ENCODE measurements around the gene PPP6C.
"Not testable (repeated sequence)": the region's sequence is repeated elsewhere in the genome, so short reads cannot be mapped to it uniquely, and the experiment has no call there.

PPP6C gene

DNA sequence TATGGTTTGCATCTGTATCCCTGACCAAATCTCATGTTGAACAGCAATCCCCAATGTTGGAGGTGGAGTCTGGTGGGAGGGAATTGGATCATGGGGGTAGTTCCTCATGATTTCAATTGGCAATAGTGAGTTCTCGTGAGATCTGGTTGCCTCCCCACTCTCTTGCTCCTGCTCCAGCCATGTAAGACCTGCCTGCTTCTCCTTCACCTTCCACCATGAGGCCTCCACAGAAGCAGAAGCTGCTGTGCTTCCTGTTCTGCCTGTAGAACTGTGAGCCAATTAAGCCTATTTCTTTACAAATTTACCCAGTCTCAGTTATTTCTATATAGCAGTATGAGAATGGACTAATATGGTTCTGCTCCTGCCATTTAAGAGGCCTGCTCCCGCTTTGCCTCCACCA is 79.1 kb downstream of the PPP6C start:
- H3K9ac ChIP-seq (ENCODE audit: low read length) = no peak overlapping the region
- peaks cover 8% of the 10 kb centered on the region; the same call in 1 of the 2 replicates for H3K79me2 ChIP-seq (ENCODE audit: insufficient read depth, low read length)
- peaks cover 33% of the 10 kb centered on the region for H3K36me3 ChIP-seq (ENCODE audit: insufficient read depth, low read length)
- no peaks in the 10 kb centered on the region for H3K9me2 ChIP-seq (ENCODE audit: low read depth, low read length)
- H3F3A ChIP-seq (ENCODE audit: insufficient read depth, low read length) = no peaks in the 10 kb centered on the region
- no peak overlapping the region for H3K27ac ChIP-seq (ENCODE audit: low read depth, low read length, poor library complexity, severe bottlenecking)
- H3K27me3 ChIP-seq (ENCODE audit: insufficient read depth, low read length) = no peaks in the 10 kb centered on the region
- peaks cover 15% of the 10 kb centered on the region for H3K9me3 ChIP-seq (ENCODE audit: low read length)
- no peak overlapping the region for H3K4me3 ChIP-seq (ENCODE audit: low read depth, low read length, poor library complexity, severe bottlenecking)
- TF ChIP-seq, protein P1, sequence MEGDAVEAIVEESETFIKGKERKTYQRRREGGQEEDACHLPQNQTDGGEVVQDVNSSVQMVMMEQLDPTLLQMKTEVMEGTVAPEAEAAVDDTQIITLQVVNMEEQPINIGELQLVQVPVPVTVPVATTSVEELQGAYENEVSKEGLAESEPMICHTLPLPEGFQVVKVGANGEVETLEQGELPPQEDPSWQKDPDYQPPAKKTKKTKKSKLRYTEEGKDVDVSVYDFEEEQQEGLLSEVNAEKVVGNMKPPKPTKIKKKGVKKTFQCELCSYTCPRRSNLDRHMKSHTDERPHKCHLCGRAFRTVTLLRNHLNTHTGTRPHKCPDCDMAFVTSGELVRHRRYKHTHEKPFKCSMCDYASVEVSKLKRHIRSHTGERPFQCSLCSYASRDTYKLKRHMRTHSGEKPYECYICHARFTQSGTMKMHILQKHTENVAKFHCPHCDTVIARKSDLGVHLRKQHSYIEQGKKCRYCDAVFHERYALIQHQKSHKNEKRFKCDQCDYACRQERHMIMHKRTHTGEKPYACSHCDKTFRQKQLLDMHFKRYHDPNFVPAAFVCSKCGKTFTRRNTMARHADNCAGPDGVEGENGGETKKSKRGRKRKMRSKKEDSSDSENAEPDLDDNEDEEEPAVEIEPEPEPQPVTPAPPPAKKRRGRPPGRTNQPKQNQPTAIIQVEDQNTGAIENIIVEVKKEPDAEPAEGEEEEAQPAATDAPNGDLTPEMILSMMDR (IDR thresholded peaks at IDR 0.05; ENCODE audit: low read length) = no peak
- no peak for TF ChIP-seq EZH2 (IDR thresholded peaks at IDR 0.05; ENCODE audit: borderline replicate concordance, low read length)
- no peak overlapping the region for H2AFZ ChIP-seq (ENCODE audit: low read length)
- H3K4me2 ChIP-seq (ENCODE audit: low read length) = no peak overlapping the region
- no peaks in the 10 kb centered on the region for H3K4me1 ChIP-seq (ENCODE audit: insufficient read depth, low read length, severe bottlenecking)
- H4K20me1 ChIP-seq (ENCODE audit: insufficient read depth, low read length) = no peaks in the 10 kb centered on the region

DNA sequence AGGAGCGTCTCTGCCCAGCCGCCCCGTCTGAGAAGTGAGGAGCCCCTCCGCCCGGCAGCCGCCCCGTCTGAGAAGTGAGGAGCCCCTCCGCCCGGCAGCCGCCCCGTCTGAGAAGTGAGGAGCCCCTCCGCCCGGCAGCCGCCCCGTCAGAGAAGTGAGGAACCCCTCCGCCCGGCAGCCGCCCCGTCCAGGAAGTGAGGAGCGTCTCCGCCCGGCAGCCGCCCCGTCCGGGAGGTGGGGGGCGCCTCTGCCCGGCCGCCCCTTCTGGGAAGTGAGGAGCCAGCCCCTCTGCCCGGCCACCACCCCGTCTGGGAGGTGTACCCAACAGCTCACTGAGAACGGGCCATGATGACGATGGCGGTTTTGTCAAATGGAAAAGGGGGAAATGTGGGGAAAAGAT is 81.1 kb downstream of the PPP6C start:
- H3K4me3 ChIP-seq (ENCODE audit: low read depth, low read length, poor library complexity, severe bottlenecking); H2AFZ ChIP-seq (ENCODE audit: low read length); H3K9me2 ChIP-seq (ENCODE audit: low read depth, low read length); H3K79me2 ChIP-seq (ENCODE audit: insufficient read depth, low read length); H3K27ac ChIP-seq (ENCODE audit: low read depth, low read length, poor library complexity, severe bottlenecking); H4K20me1 ChIP-seq (ENCODE audit: insufficient read depth, low read length); H3K27me3 ChIP-seq (ENCODE audit: insufficient read depth, low read length); H3K4me2 ChIP-seq (ENCODE audit: low read length); H3K4me1 ChIP-seq (ENCODE audit: insufficient read depth, low read length, severe bottlenecking); H3K9ac ChIP-seq (ENCODE audit: low read length); H3F3A ChIP-seq (ENCODE audit: insufficient read depth, low read length): not testable (repeated sequence)
- Histone ChIP-seq H3K9me3 (ENCODE audit: low read length) (peaks cover 13% of the 10 kb centered on the region), H3K36me3 (ENCODE audit: insufficient read depth, low read length) (peaks cover 19% of the 10 kb centered on the region)

DNA sequence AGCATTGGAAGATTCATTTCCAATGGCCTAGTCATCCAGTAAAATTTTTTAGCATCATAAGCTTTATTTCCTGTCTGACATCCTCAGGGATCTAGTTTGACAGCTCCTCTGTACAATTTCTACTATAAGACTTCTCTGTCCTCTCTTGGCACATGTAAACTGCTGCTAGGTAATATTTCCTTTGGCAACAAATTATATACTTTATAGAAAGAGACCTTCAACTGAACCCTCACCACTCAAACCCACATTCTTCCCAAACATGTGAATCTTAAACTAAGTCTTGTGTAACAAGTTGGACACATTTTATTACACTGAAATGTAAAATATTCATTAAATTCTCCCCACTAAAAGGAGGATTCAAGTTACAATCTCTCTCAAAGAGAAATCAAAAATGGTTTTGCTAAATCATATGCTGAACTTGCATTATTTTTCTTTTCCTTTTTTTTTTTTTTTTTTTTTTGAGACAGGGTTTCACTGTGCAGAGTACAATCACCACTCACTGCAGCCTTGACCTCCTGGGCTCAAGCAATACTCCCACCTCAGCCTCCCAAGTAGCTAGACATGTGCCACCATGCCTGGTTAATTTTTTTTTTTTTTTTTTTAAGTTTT is 83.2 kb downstream of the PPP6C start:
- no peak overlapping the region for H3K4me2 ChIP-seq (ENCODE audit: low read length)

More for the DNA sequence above, 83.2 kb downstream of the PPP6C start:
- Histone ChIP-seq H3K27ac (ENCODE audit: low read depth, low read length, poor library complexity, severe bottlenecking) (no peak overlapping the region), H3K4me3 (ENCODE audit: low read depth, low read length, poor library complexity, severe bottlenecking) (no peak overlapping the region), H4K20me1 (ENCODE audit: insufficient read depth, low read length) (no peaks in the 10 kb centered on the region), H3K4me1 (ENCODE audit: insufficient read depth, low read length, severe bottlenecking) (no peaks in the 10 kb centered on the region), H3K9ac (ENCODE audit: low read length) (no peak overlapping the region), H3K27me3 (ENCODE audit: insufficient read depth, low read length) (no peaks in the 10 kb centered on the region), H3F3A (ENCODE audit: insufficient read depth, low read length) (no peaks in the 10 kb centered on the region), H3K9me2 (ENCODE audit: low read depth, low read length) (no peaks in the 10 kb centered on the region), H3K79me2 (ENCODE audit: insufficient read depth, low read length) (no peaks in the 10 kb centered on the region), H3K9me3 (ENCODE audit: low read length) (0 out of 2 replicates have a peak, but pooled peaks cover 2% of the 10 kb centered on the region), H3K36me3 (ENCODE audit: insufficient read depth, low read length) (peaks cover 8% of the 10 kb centered on the region), H2AFZ (ENCODE audit: low read length) (no peak overlapping the region)
- TF ChIP-seq, protein P1 (IDR thresholded peaks at IDR 0.05; ENCODE audit: low read length) = no peak
- TF ChIP-seq EZH2 (IDR thresholded peaks at IDR 0.05; ENCODE audit: borderline replicate concordance, low read length) = no peak
